Bronchial epithelial cell (primary cell): Measurements from ENCODE around the gene STK39. TPM values are rescaled to one million over a fixed set of nuclear protein-coding genes. Genes with fewer than 3 reads are reported as not detected.
A peak's percentile ranks its signal among the peaks of the same experiment; 100 is the strongest.
"Not testable (repeated sequence)": the region's sequence is repeated elsewhere in the genome, so short reads cannot be mapped to it uniquely, and the experiment has no call there.

Experiments
- DNase-seq: peaks from one replicate; pipeline ENCODE4 v3.0.0-alpha.2; 2010; ENCODE audit warnings: low read depth
- FAIRE-seq: peaks from 2 replicates; lab custom pipeline; 2011; peaks lifted over from hg19 to GRCh38; lab: Jason Lieb, UNC
- H3K27me3 ChIP-seq: 2 replicates; pipeline ENCODE4 v1.5.1; 2011; ENCODE audit warnings: low read length; ENCODE audit not compliant: control insufficient read depth, insufficient read depth
- H3K36me3 ChIP-seq: 2 replicates; pipeline ENCODE4 v1.5.1; 2011; ENCODE audit warnings: low read length; ENCODE audit not compliant: control insufficient read depth, insufficient read depth
- H3K4me3 ChIP-seq: 2 replicates; pipeline ENCODE4 v1.5.1; 2011; ENCODE audit warnings: mild to moderate bottlenecking, low read depth, low read length, control low read depth
- total RNA-seq: library from RNA; depleted of rRNA; stranded (reverse); fragments of >200 nt; gene quantifications from 2 replicates; pipeline ENCODE4 v1.2.1, GENCODE V29; 2014
- TF ChIP-seq, protein P1 (sequence below): IDR thresholded peaks from 2 replicates; pipeline ENCODE4 v1.5.1; 2011; ENCODE audit warnings: mild to moderate bottlenecking, moderate library complexity, low read length, control low read depth, inconsistent platforms; ENCODE audit not compliant: insufficient read depth, severe bottlenecking

STK39 gene
- total RNA-seq, 1 donor from 2014 or later: 20.3 TPM

DNA sequence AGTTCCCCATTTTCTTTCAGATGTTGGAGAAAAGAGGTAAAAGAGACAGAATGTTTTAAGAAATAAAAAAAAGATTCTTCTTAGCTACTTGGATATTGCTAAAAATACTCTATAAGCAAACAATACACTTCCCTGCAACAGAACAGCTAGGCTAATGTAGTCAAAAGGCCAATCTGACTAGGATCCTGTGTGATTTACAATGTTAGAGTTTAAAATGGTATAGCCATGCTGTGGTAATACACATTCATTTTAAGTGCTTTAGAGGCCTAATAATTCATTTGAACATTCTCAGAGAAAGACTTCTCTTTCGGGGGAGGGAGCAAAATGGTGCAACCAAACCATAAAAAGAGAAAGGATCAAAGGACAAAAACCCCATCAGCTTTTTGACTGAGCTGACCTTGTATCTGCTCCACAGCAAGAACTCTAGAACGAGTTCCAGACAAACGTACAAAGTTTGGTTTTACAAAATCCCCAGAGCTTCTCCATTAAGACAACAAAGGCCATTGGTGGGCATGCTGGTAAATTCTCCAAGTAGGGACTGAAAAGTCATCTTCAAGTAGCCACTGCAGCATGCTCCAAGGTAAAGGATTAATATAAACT, 200.2 kb downstream of the STK39 start:
- H3K4me3 ChIP-seq: no peak overlapping the region
- TF ChIP-seq, protein P1, sequence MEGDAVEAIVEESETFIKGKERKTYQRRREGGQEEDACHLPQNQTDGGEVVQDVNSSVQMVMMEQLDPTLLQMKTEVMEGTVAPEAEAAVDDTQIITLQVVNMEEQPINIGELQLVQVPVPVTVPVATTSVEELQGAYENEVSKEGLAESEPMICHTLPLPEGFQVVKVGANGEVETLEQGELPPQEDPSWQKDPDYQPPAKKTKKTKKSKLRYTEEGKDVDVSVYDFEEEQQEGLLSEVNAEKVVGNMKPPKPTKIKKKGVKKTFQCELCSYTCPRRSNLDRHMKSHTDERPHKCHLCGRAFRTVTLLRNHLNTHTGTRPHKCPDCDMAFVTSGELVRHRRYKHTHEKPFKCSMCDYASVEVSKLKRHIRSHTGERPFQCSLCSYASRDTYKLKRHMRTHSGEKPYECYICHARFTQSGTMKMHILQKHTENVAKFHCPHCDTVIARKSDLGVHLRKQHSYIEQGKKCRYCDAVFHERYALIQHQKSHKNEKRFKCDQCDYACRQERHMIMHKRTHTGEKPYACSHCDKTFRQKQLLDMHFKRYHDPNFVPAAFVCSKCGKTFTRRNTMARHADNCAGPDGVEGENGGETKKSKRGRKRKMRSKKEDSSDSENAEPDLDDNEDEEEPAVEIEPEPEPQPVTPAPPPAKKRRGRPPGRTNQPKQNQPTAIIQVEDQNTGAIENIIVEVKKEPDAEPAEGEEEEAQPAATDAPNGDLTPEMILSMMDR: no peak
- no peak for FAIRE-seq

DNA sequence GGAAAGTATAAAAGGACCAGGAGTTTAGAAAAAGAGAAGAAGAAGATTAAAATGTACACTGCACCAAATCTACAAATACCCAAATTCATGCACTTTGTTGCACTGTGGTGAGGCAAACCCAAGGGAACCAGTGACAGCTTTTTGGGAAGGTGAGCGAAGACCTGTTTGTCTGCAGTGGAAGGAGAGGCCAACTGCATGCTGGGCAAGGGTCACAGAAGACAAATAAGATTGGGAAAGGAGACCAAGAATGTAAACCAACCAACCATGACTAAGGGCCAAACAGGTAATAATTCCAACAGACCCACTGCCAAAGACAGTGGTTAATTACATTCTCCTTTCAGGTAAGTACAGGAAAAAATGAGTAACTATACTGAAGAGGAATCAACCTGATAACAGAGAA, 202.8 kb downstream of the STK39 start:
- TF ChIP-seq, protein P1: no peak
- H3K4me3 ChIP-seq: no peak overlapping the region
- FAIRE-seq (no peak), DNase-seq (no peak)
- no peaks in the 10 kb centered on the region for H3K27me3 ChIP-seq
- H3K36me3 ChIP-seq: no peaks in the 10 kb centered on the region

More for the DNA sequence above, 200.2 kb downstream of the STK39 start:
- no peak for DNase-seq
- no peaks in the 10 kb centered on the region for H3K36me3 ChIP-seq
- no peaks in the 10 kb centered on the region for H3K27me3 ChIP-seq

DNA sequence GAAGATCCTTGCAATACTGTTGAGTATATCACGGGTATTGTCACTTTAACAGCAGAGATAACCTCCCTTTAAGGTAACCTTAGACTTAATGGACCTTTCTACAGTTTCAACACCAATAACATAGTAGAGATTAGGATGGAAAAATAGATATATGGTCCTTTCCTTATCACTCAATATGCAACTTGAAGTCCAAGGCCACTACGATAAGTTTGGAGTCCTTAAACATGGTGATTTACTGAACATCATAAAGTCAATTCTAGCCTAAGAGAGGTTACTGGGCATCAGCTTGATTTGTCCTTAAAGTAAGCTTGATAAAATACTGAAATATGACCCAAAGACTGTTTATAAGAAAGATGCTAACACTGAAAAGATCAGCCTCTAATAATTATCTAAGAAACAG, 203.2 kb downstream of the STK39 start:
- FAIRE-seq (no peak), DNase-seq (no peak)
- no peak overlapping the region for H3K4me3 ChIP-seq
- H3K27me3 ChIP-seq: no peaks in the 10 kb centered on the region
- TF ChIP-seq, protein P1: no peak
- H3K36me3 ChIP-seq: no peaks in the 10 kb centered on the region

DNA sequence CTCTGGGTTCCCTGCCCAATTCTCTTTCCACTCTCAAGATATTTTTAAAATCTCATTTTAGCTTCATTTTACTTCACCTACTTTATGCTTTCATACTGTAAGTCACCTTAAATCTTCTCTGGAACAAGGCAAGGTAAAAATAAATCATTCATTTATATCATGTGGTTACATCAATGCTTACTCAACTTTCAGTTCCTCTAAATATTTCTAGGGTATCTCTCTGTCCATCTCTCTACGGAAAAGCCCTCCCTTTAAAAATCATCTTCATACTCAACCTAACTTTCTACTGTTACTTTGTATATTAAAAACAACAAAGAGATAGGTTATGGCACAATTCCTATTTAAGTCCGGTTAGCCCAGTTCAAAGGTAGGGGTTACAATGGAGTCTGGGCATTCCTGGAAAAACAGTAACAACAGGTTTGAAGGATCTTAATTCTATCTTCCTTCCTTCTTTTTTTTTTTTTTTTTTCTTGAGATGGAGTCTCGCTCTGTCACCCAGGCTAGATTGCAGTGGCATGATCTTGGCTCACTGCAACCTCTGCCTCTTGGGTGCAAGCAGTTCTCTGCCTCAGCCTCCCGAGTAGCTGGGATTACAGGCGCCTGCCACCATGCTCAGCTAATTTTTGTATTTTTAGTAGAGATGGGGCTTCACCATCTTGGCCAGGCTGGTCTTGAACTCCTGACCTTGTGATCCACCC, 205.1 kb downstream of the STK39 start:
- not testable (repeated sequence) for H3K27me3 ChIP-seq, H3K4me3 ChIP-seq, H3K36me3 ChIP-seq, DNase-seq, FAIRE-seq

DNA sequence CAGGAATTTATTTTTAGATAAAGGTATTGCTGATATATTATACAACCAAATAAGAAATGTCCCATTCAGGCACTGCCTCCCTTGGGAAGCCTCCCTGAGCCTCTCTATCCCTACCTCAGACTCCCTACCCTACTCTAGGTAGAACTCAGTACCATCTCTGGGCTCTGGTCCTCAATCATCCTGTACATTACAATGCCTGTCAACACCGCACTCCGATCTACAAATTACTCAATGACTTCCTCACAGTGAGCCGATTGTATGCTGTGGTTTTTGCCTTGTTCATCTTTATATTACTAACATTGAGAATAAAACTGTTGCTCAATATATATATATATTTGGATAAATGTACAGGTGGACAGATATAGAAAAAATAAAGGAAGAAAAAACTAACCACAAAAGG, 207.5 kb downstream of the STK39 start:
- Histone ChIP-seq H3K27me3 (no peaks in the 10 kb centered on the region), H3K36me3 (no peaks in the 10 kb centered on the region), H3K4me3 (no peak overlapping the region)
- no peak for FAIRE-seq
- DNase-seq: no peak
- TF ChIP-seq, protein P1: no peak

DNA sequence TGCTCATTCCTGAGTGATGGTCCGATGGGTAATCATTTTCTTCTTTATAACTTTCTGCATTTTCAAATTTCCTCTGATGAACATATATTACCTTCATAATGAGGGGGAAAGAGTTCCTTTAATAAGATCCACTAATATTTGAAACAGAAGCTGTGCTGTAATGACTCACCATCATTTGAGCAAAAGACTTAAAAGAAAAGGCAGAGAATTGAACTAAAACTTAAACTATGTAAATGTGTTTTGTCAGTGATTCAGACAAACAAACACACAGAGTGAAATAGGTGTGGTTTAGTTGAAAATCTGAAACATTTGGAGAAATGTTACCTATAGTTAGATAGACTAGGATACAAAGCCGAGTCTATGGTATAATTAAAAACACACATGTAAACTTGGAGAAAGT, 209.6 kb downstream of the STK39 start:
- no peak for FAIRE-seq
- Histone ChIP-seq H3K27me3 (no peaks in the 10 kb centered on the region), H3K36me3 (no peaks in the 10 kb centered on the region), H3K4me3 (no peak overlapping the region)
- TF ChIP-seq, protein P1: no peak
- DNase-seq: peak; percentile 13
